ENCODE measurements around the gene DGKI.

The DGKI gene

GRCh38 chr7:137587326-137587725 lies 259.4 kb downstream of the DGKI start:
- Histone ChIP-seq H3K79me2 (ENCODE audit: control insufficient read depth, low read length) (no peaks in the 10 kb centered on the region), H3K9me2 (replicated peaks; ENCODE audit: control insufficient read depth, low read length) (no peaks in the 10 kb centered on the region), H3K27me3 (ENCODE audit: control insufficient read depth, low read length) (no peaks in the 10 kb centered on the region), H3K4me1 (ENCODE audit: control insufficient read depth, low read length) (no peaks in the 10 kb centered on the region), H3F3A (ENCODE audit: control insufficient read depth, insufficient read depth) (no peaks in the 10 kb centered on the region), H4K20me1 (ENCODE audit: control insufficient read depth, insufficient read depth, low read depth, low read length) (no peaks in the 10 kb centered on the region), H3K36me3 (ENCODE audit: control insufficient read depth, low read length) (no peaks in the 10 kb centered on the region), H3K27ac (ENCODE audit: low read depth, low read length) (no peak overlapping the region), H3K4me2 (ENCODE audit: low read length) (no peak overlapping the region), H3K4me3 (ENCODE audit: low read length) (no peak overlapping the region), H3K9me3 (ENCODE audit: control insufficient read depth, insufficient read depth, low read length) (no peaks in the 10 kb centered on the region)
- TF ChIP-seq CTCF (IDR thresholded peaks at IDR 0.05; ENCODE audit: low read depth, low read length, poor library complexity, severe bottlenecking) (no peak), EZH2phosphoT487 (IDR thresholded peaks at IDR 0.05; ENCODE audit: borderline replicate concordance, low read length) (no peak)

DNA sequence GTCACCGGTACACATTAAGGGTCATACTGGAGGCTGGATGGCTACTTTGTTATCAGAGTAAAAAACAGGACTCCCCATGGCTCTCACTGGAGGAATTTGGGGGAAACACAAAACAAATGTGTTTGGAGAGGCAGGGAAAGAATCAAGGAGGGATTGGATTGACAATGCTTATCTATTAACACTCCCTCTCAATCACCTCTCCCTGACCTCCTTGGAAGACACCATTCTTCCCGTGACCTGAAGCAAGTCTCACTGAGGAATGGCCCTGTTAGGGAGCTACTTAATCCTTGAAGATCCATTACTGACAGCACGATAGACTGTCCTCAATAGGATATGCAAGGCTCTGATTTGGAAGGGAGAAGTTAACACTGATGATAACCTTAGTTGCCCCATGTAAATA lies 261.2 kb downstream of the DGKI start:
- Histone ChIP-seq H3K4me1 (ENCODE audit: control insufficient read depth, low read length) (no peaks in the 10 kb centered on the region), H3K9me2 (replicated peaks; ENCODE audit: control insufficient read depth, low read length) (no peaks in the 10 kb centered on the region), H3K27ac (ENCODE audit: low read depth, low read length) (no peak overlapping the region), H3K4me3 (ENCODE audit: low read length) (no peak overlapping the region), H3K9me3 (ENCODE audit: control insufficient read depth, insufficient read depth, low read length) (no peaks in the 10 kb centered on the region), H3K36me3 (ENCODE audit: control insufficient read depth, low read length) (no peaks in the 10 kb centered on the region), H3F3A (ENCODE audit: control insufficient read depth, insufficient read depth) (no peaks in the 10 kb centered on the region), H3K27me3 (ENCODE audit: control insufficient read depth, low read length) (no peaks in the 10 kb centered on the region), H3K79me2 (ENCODE audit: control insufficient read depth, low read length) (no peaks in the 10 kb centered on the region), H4K20me1 (ENCODE audit: control insufficient read depth, insufficient read depth, low read depth, low read length) (no peaks in the 10 kb centered on the region), H3K4me2 (ENCODE audit: low read length) (no peak overlapping the region)
- TF ChIP-seq CTCF (IDR thresholded peaks at IDR 0.05; ENCODE audit: low read depth, low read length, poor library complexity, severe bottlenecking) (no peak), EZH2phosphoT487 (IDR thresholded peaks at IDR 0.05; ENCODE audit: borderline replicate concordance, low read length) (no peak)

DNA sequence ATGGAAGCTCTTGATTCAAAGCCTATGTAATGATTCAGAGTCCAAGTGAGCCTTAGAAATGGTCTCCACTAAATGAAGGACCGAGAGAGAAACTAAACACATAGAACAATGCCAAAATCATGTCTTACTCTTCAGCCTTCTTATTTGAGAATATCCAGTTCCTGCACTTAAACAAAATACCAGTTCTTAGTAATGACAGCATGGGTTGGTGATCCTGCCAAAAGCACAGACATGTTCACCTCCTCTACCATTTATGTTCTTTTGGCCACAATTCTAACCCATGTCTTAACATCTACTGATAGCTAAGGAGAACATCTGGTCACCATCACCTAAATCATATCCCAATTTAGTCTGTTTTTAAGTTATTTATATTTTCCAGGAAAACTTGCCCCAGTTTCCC lies 263.6 kb downstream of the DGKI start:
- Histone ChIP-seq H3K27ac (ENCODE audit: low read depth, low read length) (no peak overlapping the region), H3K9me3 (ENCODE audit: control insufficient read depth, insufficient read depth, low read length) (no peaks in the 10 kb centered on the region), H3K4me3 (ENCODE audit: low read length) (no peak overlapping the region), H3K4me2 (ENCODE audit: low read length) (no peak overlapping the region), H3K36me3 (ENCODE audit: control insufficient read depth, low read length) (no peaks in the 10 kb centered on the region), H3K79me2 (ENCODE audit: control insufficient read depth, low read length) (no peaks in the 10 kb centered on the region), H3K9me2 (replicated peaks; ENCODE audit: control insufficient read depth, low read length) (no peaks in the 10 kb centered on the region), H3F3A (ENCODE audit: control insufficient read depth, insufficient read depth) (no peaks in the 10 kb centered on the region), H3K27me3 (ENCODE audit: control insufficient read depth, low read length) (no peaks in the 10 kb centered on the region), H4K20me1 (ENCODE audit: control insufficient read depth, insufficient read depth, low read depth, low read length) (no peaks in the 10 kb centered on the region), H3K4me1 (ENCODE audit: control insufficient read depth, low read length) (no peaks in the 10 kb centered on the region)
- TF ChIP-seq EZH2phosphoT487 (IDR thresholded peaks at IDR 0.05; ENCODE audit: borderline replicate concordance, low read length) (no peak), CTCF (IDR thresholded peaks at IDR 0.05; ENCODE audit: low read depth, low read length, poor library complexity, severe bottlenecking) (no peak)
